Measurements from ENCODE around the gene USP3. TPM values are rescaled to one million over a fixed set of nuclear protein-coding genes. Genes with fewer than 3 reads are reported as not detected.

The USP3 gene
- total and polyA plus RNA-seq, 2 of the 4 experiments (the other 2 are of a cell fraction), result 17.3 to 52.3 TPM

- ChIA-PET CTCF (no interaction called here), POLR2A (ENCODE audit: unreplicated experiment) (no interaction called here)
- Histone ChIP-seq H3K56ac (ENCODE audit: extremely low read depth, insufficient read depth, low read length) (no peak overlapping the region), H2AK5ac (ENCODE audit: low read depth, low read length) (0 out of 2 replicates have a peak overlapping the region, but pooled peaks have one; percentile 24), H3K4ac (ENCODE audit: low read depth, low read length) (no peak overlapping the region), H2AK9ac (replicated peaks; ENCODE audit: low read depth, low read length, poor library complexity) (no peak overlapping the region), H3K9me3 (ENCODE audit: control insufficient read depth, insufficient read depth, low read length) (no peaks in the 10 kb centered on the region), H3K27ac (ENCODE audit: insufficient read depth, low read length) (no peak overlapping the region), H3K9ac (ENCODE audit: low read depth, low read length) (no peak overlapping the region), H3K4me3 (ENCODE audit: insufficient read depth, low read depth, low read length) (no peak overlapping the region), H4K20me1 (ENCODE audit: insufficient read depth, low read length) (peaks cover 6% of the 10 kb centered on the region; the same call in 1 of the 2 replicates), H3K4me1 (ENCODE audit: control insufficient read depth, insufficient read depth, low read length) (peaks cover 5% of the 10 kb centered on the region; the same call in 1 of the 2 replicates), H3K14ac (replicated peaks; ENCODE audit: low read depth, low read length) (no peak overlapping the region), H4K5ac (ENCODE audit: low read depth, low read length) (no peak overlapping the region), H2BK120ac (ENCODE audit: low read depth, low read length) (no peak overlapping the region), H3K4me2 (ENCODE audit: low read depth, low read length) (no peak overlapping the region), H4K8ac (ENCODE audit: low read depth in 2 of 2, low read length in 2 of 2) (no peak overlapping the region), H2BK20ac (ENCODE audit: low read depth, low read length) (no peak overlapping the region), H2BK15ac (ENCODE audit: low read depth, low read length) (no peak overlapping the region), H2BK5ac (ENCODE audit: low read depth, low read length, poor library complexity, severe bottlenecking) (no peak overlapping the region), H3K23ac (ENCODE audit: low read depth, low read length) (no peak overlapping the region), H4K91ac (ENCODE audit: insufficient read depth, low read depth, low read length) (no peak overlapping the region), H3K79me1 (ENCODE audit: low read depth in 1 of 2, low read length in 2 of 2) (no peaks in the 10 kb centered on the region), H2AFZ (replicated peaks; ENCODE audit: low read length, poor library complexity) (no peak overlapping the region), H3K9me1 (ENCODE audit: insufficient read depth, low read length) (peaks cover 2% of the 10 kb centered on the region; the same call in 1 of the 2 replicates), H3K18ac (ENCODE audit: low read depth, low read length) (no peak overlapping the region), H3K36me3 (ENCODE audit: control insufficient read depth, insufficient read depth, low read length) (peaks cover 25% of the 10 kb centered on the region), H3K27me3 (ENCODE audit: control insufficient read depth, insufficient read depth, low read length) (no peaks in the 10 kb centered on the region)
- dilution Hi-C loops (cut with HindIII; ENCODE audit: low sequenced_read_pairs, unreplicated experiment), result no loop called here
- no peak for DNase-seq
- intact Hi-C loops (cut with micrococcal nuclease), result no loop called here
- no peak for ATAC-seq (ENCODE audit: low read depth)
- TF ChIP-seq MAZ (IDR thresholded peaks at IDR 0.05; ENCODE audit: borderline replicate concordance, low read depth, low read length) (no peak), FOS (IDR thresholded peaks at IDR 0.05; ENCODE audit: low read depth, low read length) (no peak), CTCF (conservative IDR thresholded peaks at IDR 0.05; ENCODE audit: low read depth, low read length) (no peak), CHD1 (IDR thresholded peaks at IDR 0.05; ENCODE audit: low read depth, low read length) (no peak), NFE2L2 (IDR thresholded peaks at IDR 0.05; ENCODE audit: low read depth, low read length) (no peak), POLR2A (IDR thresholded peaks at IDR 0.05; ENCODE audit: low read depth, low read length) (no peak), CEBPB (IDR thresholded peaks at IDR 0.05; ENCODE audit: low read depth, low read length) (no peak), USF2 (IDR thresholded peaks at IDR 0.05; ENCODE audit: low read depth, low read length) (no peak)
- no TSS peak for BruUV-seq (replicated peaks)
- 96% methylated on average over 13 of the region's 15 CpGs; no CpG with 5 or more reads in 1 of the 2 experiments for WGBS, 2 experiments (ENCODE audit: extremely low coverage in 2 of 2, insufficient read length in 1 of 2)
- in situ Hi-C loops (cut with MboI; ENCODE audit: low sequenced_read_pairs), result no loop called here
Measured at GRCh38 chr15:63608989-63609388, 104.6 kb downstream of the USP3 start.
